OCI-LY1 (cell line): Measurements from ENCODE around the gene MCM7.

Experiments used
- CTCF ChIP-seq: fragments of 200-600 bp; sonication (generic), shearing (Covaris generic); IDR thresholded peaks from 2 replicates; pipeline ENCODE4 v1.5.1; 2017; ENCODE audit warnings: mild to moderate bottlenecking, antibody characterized with exemption, low read length, moderate library complexity, mixed read lengths
- EZH2 ChIP-seq: fragments of 200-600 bp; sonication (generic), shearing (Covaris generic); IDR thresholded peaks from 2 replicates; pipeline ENCODE4 v1.8.0; 2017; ENCODE audit warnings: borderline replicate concordance, mixed run types, mild to moderate bottlenecking, antibody characterized with exemption, low read length, moderate library complexity, mixed read lengths

GRCh38 chr7:100064162-100064561 lies 37.0 kb downstream of the MCM7 start:
- TF ChIP-seq CTCF (no peak), EZH2 (no peak)
